CD4-positive, alpha-beta memory T cell (primary cell): ENCODE results near the gene CRYBB2. TPM values are rescaled to one million over a fixed set of nuclear protein-coding genes. Genes with fewer than 3 reads are reported as not detected.
A peak's percentile ranks its signal among the peaks of the same experiment; 100 is the strongest.
"Not testable (repeated sequence)": the region's sequence is repeated elsewhere in the genome, so short reads cannot be mapped to it uniquely, and the experiment has no call there.

Experiments
- CTCF ChIA-PET: fragments of 350-600 bp; sonication (Branson Sonifier 250); formaldehyde crosslinking; loops from one replicate; lab custom pipeline; 2021; ENCODE audit warnings: inconsistent platforms; ENCODE audit not compliant: partially characterized antibody; lab: Charles Lee
- POLR2A ChIA-PET: fragments of 350-600 bp; sonication (Branson Sonifier 250); formaldehyde crosslinking; loops from one replicate; lab custom pipeline; 2021; ENCODE audit not compliant: partially characterized antibody; lab: Charles Lee
- DNase-seq, 5 donors: peaks; one replicate each; pipeline versions ENCODE4 v3.0.0 to v3.0.0-alpha.2; 2020 to 2022; ENCODE audit warnings: mixed read lengths in 1 of 5
- H3K27ac ChIP-seq: one replicate; pipeline ENCODE4 v1.7.0; 2013; ENCODE audit warnings: low read depth, low read length
- H3K27me3 ChIP-seq: 2 replicates; pipeline ENCODE4 v1.7.0; 2013; ENCODE audit warnings: mild to moderate bottlenecking, low read length, moderate library complexity; ENCODE audit not compliant: insufficient read depth
- H3K36me3 ChIP-seq: 2 replicates; pipeline ENCODE4 v1.7.0; 2013; ENCODE audit warnings: mild to moderate bottlenecking, low read length, moderate library complexity; ENCODE audit not compliant: insufficient read depth
- H3K4me1 ChIP-seq: 2 replicates; pipeline ENCODE4 v1.7.0; 2013; ENCODE audit warnings: mild to moderate bottlenecking, low read length, moderate library complexity; ENCODE audit not compliant: insufficient read depth
- H3K4me3 ChIP-seq, 2 donors: one replicate each; pipeline ENCODE4 v1.7.0; 2013; ENCODE audit warnings: low read length in 2 of 2, mild to moderate bottlenecking in 1 of 2
- H3K9me3 ChIP-seq, 2 donors: one replicate each; pipeline ENCODE4 v1.7.0; 2013; ENCODE audit warnings: low read length in 2 of 2, control low read depth in 1 of 2; ENCODE audit not compliant: control insufficient read depth in 1 of 2
- H3K27ac Mint-ChIP-seq, 7 donors: one replicate each; pipeline ENCODE4 v1.8.0; 2020 to 2021; ENCODE audit warnings: mixed read lengths in 7 of 7, mild to moderate bottlenecking in 6 of 7, inconsistent platforms in 3 of 7, moderate library complexity in 3 of 7
- H3K27me3 Mint-ChIP-seq, 2 donors: one replicate each; pipeline ENCODE4 v1.8.0; 2020 to 2021; ENCODE audit warnings: mixed read lengths in 2 of 2
- H3K36me3 Mint-ChIP-seq, 2 donors: one replicate each; pipeline ENCODE4 v1.8.0; 2020 to 2021; ENCODE audit warnings: mixed read lengths in 2 of 2, inconsistent platforms in 1 of 2, mild to moderate bottlenecking in 1 of 2
- H3K4me1 Mint-ChIP-seq, 4 donors: one replicate each; pipeline ENCODE4 v1.8.0; 2020 to 2021; ENCODE audit warnings: mixed read lengths in 4 of 4, mild to moderate bottlenecking in 1 of 4
- H3K4me3 Mint-ChIP-seq, 8 donors: one replicate each; pipeline ENCODE4 v1.8.0; 2020 to 2021; ENCODE audit warnings: mixed read lengths in 8 of 8, mild to moderate bottlenecking in 7 of 8, moderate library complexity in 6 of 8, inconsistent platforms in 3 of 8
- H3K9me3 Mint-ChIP-seq, 8 donors: one replicate each; pipeline ENCODE4 v1.8.0; 2020 to 2021; ENCODE audit warnings: mixed read lengths in 8 of 8, mild to moderate bottlenecking in 5 of 8, inconsistent platforms in 3 of 8, moderate library complexity in 1 of 8
- intact Hi-C: fragments of 100-400 bp; cut with micrococcal nuclease; formaldehyde crosslinking; loops from one replicate; pipeline ENCODE4 v1.15.1; 2023
- polyA plus RNA-seq, 2 donors: library from polyadenylated mRNA; unstranded; fragments of 300-500 nt; fragmentation: Illumina TruSeq; gene quantifications; one replicate each; pipeline ENCODE4 v1.2.3, GENCODE V29; 2021
- total RNA-seq, 2 experiments: library from RNA; stranded (reverse); gene quantifications; one replicate each; pipeline ENCODE4 v1.2.3, GENCODE V29; 2021

CRYBB2 gene
- total and polyA plus RNA-seq, 4 experiments from 2014 or later, result not detected

DNA sequence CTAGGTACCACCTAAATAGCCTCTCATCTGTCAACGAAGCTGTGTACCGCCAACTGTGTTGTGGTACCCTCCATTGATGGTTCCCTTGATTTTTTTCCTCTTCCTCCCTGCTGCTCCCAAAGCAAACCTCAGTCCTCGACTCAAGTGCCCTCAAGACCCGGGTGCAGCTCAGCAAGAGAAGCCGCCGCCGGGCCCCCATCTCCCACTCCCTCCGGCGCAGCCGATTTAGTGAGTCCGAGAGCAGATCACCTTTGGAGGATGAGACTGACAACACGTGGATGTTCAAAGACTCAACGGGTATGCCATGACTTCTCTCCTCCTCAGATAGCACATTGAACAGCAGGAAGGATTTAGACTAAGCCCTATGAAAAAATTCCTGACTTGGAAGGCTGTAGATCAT, 42.2 kb upstream of the CRYBB2 start:
- Mint-ChIP-seq H3K27ac (no peak overlapping the region), H3K4me3 (no peak overlapping the region), H3K4me1 (no peaks in the 10 kb centered on the region), H3K9me3 (peaks cover 0 to 8% (median 4%) of the 10 kb centered on the region in 8 donors), H3K36me3 (peaks cover 11% of the 10 kb centered on the region in 2 donors), H3K27me3 (no peaks in the 10 kb centered on the region)
- H3K36me3 ChIP-seq, result no peaks in the 10 kb centered on the region
- POLR2A ChIA-PET, result no interaction called here
- H3K27ac ChIP-seq, result no peak overlapping the region
- H3K4me3 ChIP-seq, result no peak overlapping the region
- CTCF ChIA-PET, result no interaction called here
- H3K4me1 ChIP-seq, result no peaks in the 10 kb centered on the region
- H3K9me3 ChIP-seq, result no peaks in the 10 kb centered on the region
- H3K27me3 ChIP-seq, result no peaks in the 10 kb centered on the region
- DNase-seq, result no peak
- intact Hi-C loops, result no loop called here

GRCh38 chr22:25177895-25178294, 41.5 kb upstream of the CRYBB2 start:
- ChIA-PET CTCF (no interaction called here), POLR2A (no interaction called here)
- Mint-ChIP-seq H3K4me3 (no peak overlapping the region), H3K27ac (no peak overlapping the region), H3K4me1 (no peaks in the 10 kb centered on the region), H3K9me3 (peaks cover 0 to 8% (median 4%) of the 10 kb centered on the region in 8 donors), H3K36me3 (peaks cover 12% of the 10 kb centered on the region in 2 donors), H3K27me3 (no peaks in the 10 kb centered on the region)
- intact Hi-C loops, result no loop called here
- Histone ChIP-seq H3K4me3 (no peak overlapping the region), H3K36me3 (no peaks in the 10 kb centered on the region), H3K9me3 (no peaks in the 10 kb centered on the region), H3K4me1 (no peaks in the 10 kb centered on the region), H3K27ac (no peak overlapping the region), H3K27me3 (no peaks in the 10 kb centered on the region)
- no peak for DNase-seq

DNA sequence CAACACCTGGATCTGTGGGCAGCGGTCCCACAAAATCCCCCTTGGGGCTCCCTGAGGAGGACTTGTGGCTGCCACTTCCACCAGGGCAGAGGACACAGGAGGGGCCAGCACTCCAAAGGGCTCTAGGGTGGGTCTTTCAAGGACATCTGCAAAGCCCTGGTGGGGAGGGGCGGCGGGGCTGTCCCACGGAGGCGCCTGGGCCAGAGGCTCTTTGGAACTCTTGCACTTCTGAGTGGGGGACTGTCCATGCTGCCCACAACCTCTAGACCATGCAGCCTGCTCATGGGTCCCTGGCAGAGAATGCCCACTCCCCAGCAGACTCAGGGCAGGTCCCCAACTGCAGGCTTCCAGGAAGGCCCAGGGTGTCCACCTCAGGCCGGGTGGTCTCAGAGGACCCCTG, 41.1 kb upstream of the CRYBB2 start:
- H3K4me1 ChIP-seq, intact Hi-C loops, POLR2A ChIA-PET, H3K9me3 Mint-ChIP-seq, H3K27ac ChIP-seq, H3K9me3 ChIP-seq, H3K27me3 Mint-ChIP-seq, H3K4me1 Mint-ChIP-seq, H3K4me3 ChIP-seq, H3K36me3 ChIP-seq, CTCF ChIA-PET, H3K27me3 ChIP-seq: not testable (repeated sequence)
- Mint-ChIP-seq H3K4me3 (peak overlapping the region; percentile 38 to 78 (median 55)), H3K27ac (peak overlapping the region in 1 of 7 donors; percentile 49), H3K36me3 (peaks cover 12 to 15% of the 10 kb centered on the region in 2 donors)
- DNase-seq, result peak in 1 of 5 donors; percentile 3

DNA sequence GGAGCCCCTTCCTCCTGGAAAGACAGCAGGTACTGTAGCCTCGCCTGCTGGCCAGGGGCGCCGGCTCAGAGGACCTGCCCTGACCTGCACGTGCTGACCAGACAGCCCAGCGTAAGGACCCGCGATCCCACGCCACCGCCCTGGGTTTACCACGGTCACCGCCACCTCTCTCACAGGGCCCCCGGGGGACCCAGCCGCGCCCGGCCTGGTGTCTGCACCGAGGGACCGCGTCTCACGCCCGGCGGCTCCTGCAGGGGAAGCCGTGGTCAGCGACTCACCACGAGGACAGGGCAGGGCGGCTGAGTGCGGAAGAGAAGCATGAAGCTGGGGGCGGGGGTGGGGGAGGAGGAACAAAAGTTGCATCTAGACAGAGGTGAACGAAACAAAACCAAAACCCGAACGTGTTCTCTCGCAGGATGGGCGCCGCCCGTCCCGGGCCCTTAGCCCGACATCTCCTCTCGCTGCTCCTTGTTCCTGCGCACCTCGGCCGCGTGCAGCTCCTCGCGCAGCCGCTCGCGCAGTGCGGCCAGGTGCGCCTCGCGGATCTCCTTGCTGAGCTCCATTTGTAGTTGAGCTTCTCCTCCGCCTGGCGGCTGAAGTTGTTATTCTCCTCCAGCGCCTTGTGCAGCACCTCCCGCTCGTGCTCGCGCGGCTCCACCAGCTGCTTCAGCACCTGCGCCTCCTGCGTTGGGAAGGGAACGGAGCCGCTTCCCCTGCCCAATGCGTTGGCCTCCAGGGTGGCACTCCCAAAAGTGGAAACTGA, 40.4 kb upstream of the CRYBB2 start:
- H3K4me3 ChIP-seq, result not testable (repeated sequence)

DNA sequence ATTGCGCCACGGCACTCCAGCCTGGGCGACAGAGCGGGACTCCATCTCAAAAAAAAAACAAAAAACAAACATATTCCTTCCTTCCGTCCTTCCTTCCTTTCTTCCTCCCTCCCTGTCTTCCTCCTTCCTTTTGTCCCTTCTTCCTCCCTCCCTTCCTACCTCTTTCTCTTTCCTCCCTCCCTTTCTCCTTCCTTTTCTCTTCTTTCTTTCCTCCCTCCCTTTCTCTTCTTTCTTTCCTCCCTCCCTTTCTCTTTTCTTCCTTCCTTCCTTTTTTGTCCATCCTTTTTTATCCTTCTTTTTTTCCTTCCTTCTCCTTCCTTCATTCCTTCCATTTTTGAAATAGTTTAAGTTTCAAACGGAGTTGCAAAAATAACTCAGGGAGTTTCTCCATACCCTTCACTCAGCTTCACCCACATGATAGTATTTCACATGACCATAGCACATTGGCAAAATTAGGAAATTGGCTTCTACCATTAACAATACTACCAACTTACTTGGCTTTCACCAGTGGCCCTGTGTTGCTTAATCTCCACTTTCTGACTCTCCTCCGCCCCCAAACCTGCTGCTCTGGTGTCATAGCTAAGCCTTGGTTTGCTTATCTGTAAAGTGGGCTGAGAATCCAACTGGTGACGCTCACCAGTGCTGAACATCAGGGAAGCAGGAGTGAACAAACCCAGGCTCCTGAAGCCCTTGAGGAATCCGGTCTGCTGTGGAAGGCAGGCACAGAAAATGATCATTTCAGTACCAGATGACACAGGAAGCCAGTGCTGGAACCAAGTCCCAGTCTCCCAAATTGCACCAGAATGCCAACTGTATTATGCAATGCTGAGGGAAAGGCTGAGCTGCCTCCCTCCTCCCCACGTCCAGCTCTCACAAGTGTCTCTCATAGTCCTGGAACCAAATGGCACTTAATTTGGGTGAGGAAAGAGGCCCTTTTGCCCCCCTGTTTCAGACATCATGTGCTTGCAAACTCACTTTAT, 37.0 kb upstream of the CRYBB2 start:
- ChIA-PET CTCF (no interaction called here), POLR2A (no interaction called here)
- no peak for DNase-seq
- peak overlapping the region in 1 of 7 donors; percentile 6 for H3K27ac Mint-ChIP-seq
- H3K4me1 Mint-ChIP-seq, result no peaks in the 10 kb centered on the region
- intact Hi-C loops, result no loop called here
- H3K36me3 Mint-ChIP-seq, result peaks cover 8 to 12% of the 10 kb centered on the region in 2 donors
- no peak overlapping the region for H3K4me3 ChIP-seq
- no peaks in the 10 kb centered on the region for H3K36me3 ChIP-seq
- no peak overlapping the region for H3K27ac ChIP-seq
- no peaks in the 10 kb centered on the region for H3K27me3 ChIP-seq
- no peaks in the 10 kb centered on the region for H3K27me3 Mint-ChIP-seq
- H3K4me1 ChIP-seq, result no peaks in the 10 kb centered on the region
- peaks cover 0 to 8% (median 4%) of the 10 kb centered on the region in 8 donors for H3K9me3 Mint-ChIP-seq
- H3K9me3 ChIP-seq, result no peaks in the 10 kb centered on the region
- no peak overlapping the region for H3K4me3 Mint-ChIP-seq

More for the DNA sequence above, 40.4 kb upstream of the CRYBB2 start:
- H3K27me3 ChIP-seq, H3K27me3 Mint-ChIP-seq, H3K4me1 Mint-ChIP-seq, H3K27ac ChIP-seq, H3K4me3 Mint-ChIP-seq, H3K9me3 ChIP-seq, CTCF ChIA-PET, H3K36me3 ChIP-seq, POLR2A ChIA-PET, H3K9me3 Mint-ChIP-seq, intact Hi-C loops, H3K4me1 ChIP-seq, H3K27ac Mint-ChIP-seq: not testable (repeated sequence)
- peaks cover 12 to 15% of the 10 kb centered on the region in 2 donors for H3K36me3 Mint-ChIP-seq
- peak in 1 of 5 donors; percentile 6 for DNase-seq

- Mint-ChIP-seq H3K9me3 (peaks cover 0 to 8% (median 4%) of the 10 kb centered on the region in 8 donors), H3K27me3 (no peaks in the 10 kb centered on the region), H3K4me3 (no peak overlapping the region), H3K36me3 (peaks cover 8 to 12% of the 10 kb centered on the region in 2 donors), H3K4me1 (no peaks in the 10 kb centered on the region), H3K27ac (no peak overlapping the region)
- Histone ChIP-seq H3K4me1 (no peaks in the 10 kb centered on the region), H3K4me3 (no peak overlapping the region), H3K27me3 (no peaks in the 10 kb centered on the region), H3K9me3 (no peaks in the 10 kb centered on the region), H3K36me3 (no peaks in the 10 kb centered on the region), H3K27ac (no peak overlapping the region)
- ChIA-PET CTCF (no interaction called here), POLR2A (no interaction called here)
- DNase-seq, result no peak
- intact Hi-C loops, result no loop called here
Observed at GRCh38 chr22:25183949-25184619, 35.4 kb upstream of the CRYBB2 start.

DNA sequence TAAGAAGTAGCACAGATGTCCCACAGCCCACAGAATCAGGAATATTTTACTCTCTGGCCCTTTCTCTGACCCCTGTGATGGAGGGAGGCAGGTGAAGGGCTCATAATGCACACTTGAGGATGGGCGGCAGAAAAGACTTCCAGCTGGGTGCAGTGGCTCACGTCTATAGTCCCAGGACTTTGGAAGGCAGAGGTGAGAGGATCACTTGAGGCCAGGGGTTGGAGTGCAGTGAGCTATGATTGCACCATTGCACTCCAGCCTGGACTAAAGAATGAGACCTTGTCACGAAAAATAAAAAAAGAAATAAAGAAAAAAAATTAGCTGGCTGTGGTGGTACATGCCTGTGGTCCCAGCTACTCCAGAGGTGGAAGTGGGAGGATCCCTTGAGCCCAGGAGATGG, 33.3 kb upstream of the CRYBB2 start:
- Histone ChIP-seq H3K4me3 (no peak overlapping the region), H3K27ac (no peak overlapping the region), H3K9me3 (no peaks in the 10 kb centered on the region), H3K27me3 (no peaks in the 10 kb centered on the region), H3K36me3 (no peaks in the 10 kb centered on the region), H3K4me1 (no peaks in the 10 kb centered on the region)
- Mint-ChIP-seq H3K36me3 (peaks cover 4% of the 10 kb centered on the region in 2 donors), H3K4me3 (no peak overlapping the region), H3K9me3 (peaks cover 0 to 3% (median 0%) of the 10 kb centered on the region in 8 donors), H3K4me1 (no peaks in the 10 kb centered on the region), H3K27me3 (no peaks in the 10 kb centered on the region), H3K27ac (no peak overlapping the region)
- intact Hi-C loops, result no loop called here
- ChIA-PET POLR2A (no interaction called here), CTCF (interaction anchor here (1.3 kb wide), 1 partner anchor 16 kb away, joined by 5 read pairs; no protein-coding TSS in a partner anchor)
- no peak for DNase-seq
